Esophagus squamous epithelium (tissue), 4 donors: ENCODE measurements around the gene B3GAT1.

Source experiments
- CTCF ChIP-seq, 6 experiments: fragments of 450-650 bp in 4 of 6; fragments of 200-600 bp in 2 of 6; sonication (generic) in 2 of 6; IDR thresholded peaks; one replicate each; pipeline ENCODE4 v1.5.1; 2016 to 2019; ENCODE audit warnings: antibody characterized with exemption in 6 of 6, mild to moderate bottlenecking in 4 of 6, moderate library complexity in 4 of 6
- POLR2A ChIP-seq, 4 donors: fragments of 450-650 bp; IDR thresholded peaks; one replicate each; pipeline ENCODE4 v1.6.1; 2017; ENCODE audit warnings: antibody characterized with exemption in 4 of 4, mild to moderate bottlenecking in 4 of 4, moderate library complexity in 3 of 4

- no peak for TF ChIP-seq CTCF (IDR thresholded peaks at IDR 0.05)
- no peak for TF ChIP-seq POLR2A (IDR thresholded peaks at IDR 0.05)
These were observed 37.7 kb upstream of the B3GAT1 start for GRCh38 chr11:134449713-134450112.
